HFF-Myc (cell line): ENCODE results near the gene OR1J2.
A peak's percentile ranks its signal among the peaks of the same experiment; 100 is the strongest.

ENCODE experiments used
- DNase-seq: peaks from one replicate; pipeline ENCODE4 v3.0.0-alpha.2; 2011; ENCODE audit warnings: low read depth; ENCODE audit errors: extremely low read depth
- H3K4me3 ChIP-seq: replicated peaks from 2 replicates; pipeline ENCODE4 v1.5.1; 2011; ENCODE audit warnings: low read depth, mild to moderate bottlenecking, control low read depth, low read length
- TF ChIP-seq, protein P1 (sequence below): IDR thresholded peaks from 2 replicates; pipeline ENCODE4 v1.5.1; 2012; ENCODE audit warnings: mild to moderate bottlenecking, low read depth, low read length, control low read depth; ENCODE audit errors: missing control alignments

Gene OR1J2, protein sequence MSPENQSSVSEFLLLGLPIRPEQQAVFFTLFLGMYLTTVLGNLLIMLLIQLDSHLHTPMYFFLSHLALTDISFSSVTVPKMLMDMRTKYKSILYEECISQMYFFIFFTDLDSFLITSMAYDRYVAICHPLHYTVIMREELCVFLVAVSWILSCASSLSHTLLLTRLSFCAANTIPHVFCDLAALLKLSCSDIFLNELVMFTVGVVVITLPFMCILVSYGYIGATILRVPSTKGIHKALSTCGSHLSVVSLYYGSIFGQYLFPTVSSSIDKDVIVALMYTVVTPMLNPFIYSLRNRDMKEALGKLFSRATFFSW

DNA sequence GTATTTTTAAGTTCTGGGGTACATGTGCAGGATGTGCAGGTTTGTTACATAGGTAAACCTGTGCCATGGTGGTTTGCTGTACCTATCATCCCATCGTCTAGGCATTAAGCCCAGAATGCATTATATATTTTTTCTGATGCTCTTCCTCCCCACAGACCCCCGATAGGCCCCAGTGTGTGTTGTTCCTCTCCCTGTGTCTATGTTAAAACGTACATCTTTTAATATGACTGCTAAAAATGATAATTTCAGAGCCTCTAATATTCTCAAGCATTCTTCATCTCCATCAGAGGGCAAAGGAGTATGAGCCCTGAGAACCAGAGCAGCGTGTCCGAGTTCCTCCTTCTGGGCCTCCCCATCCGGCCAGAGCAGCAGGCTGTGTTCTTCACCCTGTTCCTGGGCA is at the start of gene OR1J2:
Gene OR1J2, plus strand, starts transcription at position 301 of the 400 bp plus-strand sequence. Its CDS starts 0 bp downstream, at position 301.
- no peak within 1 kb of the TSS for H3K4me3 ChIP-seq
- no peak for DNase-seq
- TF ChIP-seq, protein P1, sequence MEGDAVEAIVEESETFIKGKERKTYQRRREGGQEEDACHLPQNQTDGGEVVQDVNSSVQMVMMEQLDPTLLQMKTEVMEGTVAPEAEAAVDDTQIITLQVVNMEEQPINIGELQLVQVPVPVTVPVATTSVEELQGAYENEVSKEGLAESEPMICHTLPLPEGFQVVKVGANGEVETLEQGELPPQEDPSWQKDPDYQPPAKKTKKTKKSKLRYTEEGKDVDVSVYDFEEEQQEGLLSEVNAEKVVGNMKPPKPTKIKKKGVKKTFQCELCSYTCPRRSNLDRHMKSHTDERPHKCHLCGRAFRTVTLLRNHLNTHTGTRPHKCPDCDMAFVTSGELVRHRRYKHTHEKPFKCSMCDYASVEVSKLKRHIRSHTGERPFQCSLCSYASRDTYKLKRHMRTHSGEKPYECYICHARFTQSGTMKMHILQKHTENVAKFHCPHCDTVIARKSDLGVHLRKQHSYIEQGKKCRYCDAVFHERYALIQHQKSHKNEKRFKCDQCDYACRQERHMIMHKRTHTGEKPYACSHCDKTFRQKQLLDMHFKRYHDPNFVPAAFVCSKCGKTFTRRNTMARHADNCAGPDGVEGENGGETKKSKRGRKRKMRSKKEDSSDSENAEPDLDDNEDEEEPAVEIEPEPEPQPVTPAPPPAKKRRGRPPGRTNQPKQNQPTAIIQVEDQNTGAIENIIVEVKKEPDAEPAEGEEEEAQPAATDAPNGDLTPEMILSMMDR = no peak

DNA sequence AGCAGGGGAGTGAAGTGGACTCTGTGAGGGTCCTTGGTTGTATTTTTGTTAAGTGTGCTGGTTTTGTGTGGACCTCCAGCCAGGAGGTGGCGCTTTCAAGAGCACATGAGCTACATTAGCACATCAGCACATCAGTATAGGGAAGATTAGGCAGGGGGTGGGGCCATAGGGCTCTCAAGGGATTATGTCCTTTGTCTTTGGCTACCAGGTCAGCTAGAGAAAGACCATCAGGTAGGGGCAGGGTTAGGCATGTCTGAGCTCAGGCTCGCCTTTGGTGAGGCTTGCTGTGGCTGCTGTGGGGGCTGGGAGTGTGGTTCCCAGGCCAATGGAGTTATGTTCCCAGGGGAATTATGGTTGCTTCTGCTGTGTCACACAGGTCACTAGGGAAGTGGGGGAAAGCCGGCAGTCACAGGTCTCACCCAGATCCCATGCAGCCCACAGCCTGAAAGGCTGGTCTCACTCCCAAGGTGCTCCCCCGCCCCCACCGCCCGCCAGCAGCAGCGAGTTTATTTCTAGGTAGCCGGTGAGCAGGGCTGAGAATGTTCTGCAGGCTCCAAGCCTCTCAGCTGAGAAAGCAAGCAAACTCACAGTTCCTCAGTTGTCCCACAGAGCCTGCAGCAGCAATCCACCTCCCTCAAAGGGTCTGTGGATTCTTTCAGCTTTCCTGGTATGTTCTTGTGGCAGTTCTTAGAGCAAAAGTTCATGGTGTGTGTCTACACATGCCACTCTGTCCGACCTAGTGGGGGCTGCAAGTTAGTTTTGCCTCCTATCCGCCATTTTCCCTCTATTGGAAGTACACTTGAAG is 46.6 kb upstream of the OR1J2 start:
- peak overlapping the region; percentile 28 for H3K4me3 ChIP-seq
- no peak for DNase-seq
- TF ChIP-seq, protein P1 = peak; percentile 38

DNA sequence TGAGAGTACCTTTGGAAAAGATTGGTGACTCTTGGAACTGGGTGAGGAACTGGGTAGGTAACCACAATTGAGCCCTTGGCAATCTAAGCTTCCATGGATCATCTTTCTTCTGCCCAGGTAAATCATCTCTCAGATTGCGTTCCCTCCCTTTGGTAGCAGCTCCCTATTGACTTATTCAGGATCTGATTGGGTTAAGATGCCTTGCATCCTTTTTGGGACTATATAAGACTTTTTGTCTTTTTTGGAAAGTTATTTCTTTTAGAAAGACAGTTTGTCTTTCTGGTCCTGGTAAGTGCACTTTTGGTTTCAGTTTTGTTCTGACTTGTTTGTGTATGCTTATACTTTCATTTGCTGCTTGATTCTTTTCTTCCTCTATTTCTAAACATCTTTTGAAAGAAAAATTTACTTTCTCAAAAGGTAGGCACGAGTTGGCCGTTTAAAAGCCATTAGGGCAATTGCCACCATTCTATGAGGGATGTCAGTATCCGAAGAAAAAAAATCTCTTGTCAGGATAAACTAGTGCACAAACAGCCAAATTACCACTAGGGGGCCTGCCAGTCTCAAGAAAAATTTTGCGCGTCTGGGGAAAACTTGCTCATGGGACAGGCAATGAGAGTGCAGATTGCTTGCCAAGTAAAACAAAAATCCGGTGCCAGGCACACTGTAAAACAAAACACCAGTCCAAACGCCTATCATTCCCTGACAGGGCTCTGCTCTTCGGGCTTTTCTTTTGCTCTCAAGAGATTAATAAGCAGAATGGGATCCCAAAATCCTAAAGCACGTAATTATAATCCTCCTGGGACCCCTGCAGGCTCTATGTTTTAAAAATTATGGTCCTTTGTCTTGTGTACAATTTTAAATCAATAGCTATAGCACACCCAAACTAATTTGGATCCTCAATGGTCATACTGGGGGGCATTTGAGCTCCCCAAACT is 45.7 kb upstream of the OR1J2 start:
- TF ChIP-seq, protein P1 = peak; percentile 82
- peak overlapping the region; percentile 28 for H3K4me3 ChIP-seq
- DNase-seq = peak; percentile 80

DNA sequence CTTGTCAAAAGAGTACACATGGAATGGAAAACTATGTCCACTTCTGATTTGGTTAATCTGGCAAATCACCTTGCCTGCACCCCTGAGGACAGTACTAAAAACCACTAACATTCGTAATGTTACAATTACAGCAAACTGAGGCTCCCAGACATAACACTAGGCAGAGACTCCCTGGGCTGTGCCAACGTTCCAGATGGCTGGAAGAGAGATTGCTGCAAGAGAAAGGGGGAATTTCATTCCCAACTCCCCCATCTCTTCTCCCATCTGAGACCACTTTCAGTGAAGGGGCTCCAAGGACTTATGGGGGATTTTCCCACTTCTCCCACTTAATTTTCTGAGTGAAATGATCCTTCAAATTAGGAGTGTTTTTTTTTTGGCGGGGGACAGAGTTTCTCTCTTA is 44.1 kb upstream of the OR1J2 start:
- no peak for DNase-seq
- TF ChIP-seq, protein P1 = no peak

DNA sequence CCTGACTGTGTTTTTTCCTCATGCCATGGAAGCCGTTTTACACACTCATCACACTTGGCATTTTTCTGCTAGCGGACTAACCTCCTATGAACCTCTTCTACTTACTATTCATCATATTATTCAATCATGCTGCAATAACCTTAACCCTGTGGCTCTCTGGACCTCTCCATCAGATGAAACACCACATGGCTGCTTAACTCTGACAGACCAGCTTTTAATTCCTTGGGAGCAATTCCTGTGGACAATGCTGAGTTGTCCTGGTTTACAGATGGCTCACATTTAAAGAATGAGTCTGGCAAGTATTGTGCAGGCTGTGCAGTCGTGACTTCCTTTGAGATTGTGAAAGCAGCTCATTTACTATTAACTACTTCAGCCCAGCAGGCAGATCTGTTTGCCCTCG is 41.9 kb upstream of the OR1J2 start:
- TF ChIP-seq, protein P1 = no peak
- H3K4me3 ChIP-seq = no peak overlapping the region
- DNase-seq = no peak

More for the DNA sequence above, 44.1 kb upstream of the OR1J2 start:
- H3K4me3 ChIP-seq = no peak overlapping the region

DNA sequence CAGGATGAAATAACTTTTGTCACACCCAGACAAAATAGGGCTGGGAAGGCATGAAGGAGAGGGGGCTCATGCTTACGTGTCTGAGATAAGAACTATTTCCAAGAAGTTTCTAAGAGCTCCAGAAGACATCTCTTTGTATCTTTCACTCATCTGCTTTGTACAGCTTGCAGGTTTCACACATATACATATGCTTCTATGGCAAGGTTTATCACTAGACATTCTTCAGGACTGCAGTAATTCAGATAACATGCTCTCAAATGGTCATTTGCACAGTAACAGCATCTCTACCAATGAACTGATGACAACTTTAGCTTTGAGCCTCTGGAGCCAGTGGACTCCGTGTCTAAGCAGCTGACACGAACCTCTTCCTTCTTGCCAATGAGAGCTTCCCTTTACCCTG is 36.0 kb upstream of the OR1J2 start:
- no peak for DNase-seq
- no peak overlapping the region for H3K4me3 ChIP-seq
- TF ChIP-seq, protein P1 = no peak
